BLaER1 treated with 17β-estradiol and CSF1 and Interleukin-3, amounts not matched to agents 10 nM and 100 nM (cell line): ENCODE measurements around the gene NEK1.
"Not testable (repeated sequence)": the region's sequence is repeated elsewhere in the genome, so short reads cannot be mapped to it uniquely, and the experiment has no call there.

ENCODE experiments used
- H3K27ac ChIP-seq, 11 experiments: shearing (Covaris generic); formaldehyde crosslinking; 2 replicates each; pipeline ENCODE4 v1.8.1; 2022
- H3K27me3 ChIP-seq, 11 experiments: shearing (Covaris generic); formaldehyde crosslinking; 2 replicates each; pipeline ENCODE4 v1.8.1; 2022
- H3K36me3 ChIP-seq, 11 experiments: shearing (Covaris generic); formaldehyde crosslinking; 2 replicates each; pipeline ENCODE4 v1.8.1; 2022
- H3K4me1 ChIP-seq, 10 experiments: shearing (Covaris generic); formaldehyde crosslinking; 2 replicates each; pipeline ENCODE4 v1.8.1; 2022
- H3K4me2 ChIP-seq, 11 experiments: shearing (Covaris generic); formaldehyde crosslinking; 2 replicates each; pipeline ENCODE4 v1.8.1; 2022
- H3K4me3 ChIP-seq, 10 experiments: shearing (Covaris generic); formaldehyde crosslinking; 2 replicates each; pipeline ENCODE4 v1.8.1; 2022
- H3K9ac ChIP-seq, 11 experiments: shearing (Covaris generic); formaldehyde crosslinking; 2 replicates each; pipeline ENCODE4 v1.8.1; 2022
- H3K9me3 ChIP-seq, 11 experiments: shearing (Covaris generic); formaldehyde crosslinking; replicated peaks in 1 of 11; 2 replicates each; pipeline ENCODE4 v1.8.1; 2022
- H4K20me1 ChIP-seq, 11 experiments: shearing (Covaris generic); formaldehyde crosslinking; 2 replicates each; pipeline ENCODE4 v1.8.1; 2022
- Cebpa-rat ChIP-seq, 11 experiments: shearing (Covaris generic); IDR thresholded peaks; 2 replicates each; pipeline ENCODE4 v1.8.1; 2022

NEK1 gene

DNA sequence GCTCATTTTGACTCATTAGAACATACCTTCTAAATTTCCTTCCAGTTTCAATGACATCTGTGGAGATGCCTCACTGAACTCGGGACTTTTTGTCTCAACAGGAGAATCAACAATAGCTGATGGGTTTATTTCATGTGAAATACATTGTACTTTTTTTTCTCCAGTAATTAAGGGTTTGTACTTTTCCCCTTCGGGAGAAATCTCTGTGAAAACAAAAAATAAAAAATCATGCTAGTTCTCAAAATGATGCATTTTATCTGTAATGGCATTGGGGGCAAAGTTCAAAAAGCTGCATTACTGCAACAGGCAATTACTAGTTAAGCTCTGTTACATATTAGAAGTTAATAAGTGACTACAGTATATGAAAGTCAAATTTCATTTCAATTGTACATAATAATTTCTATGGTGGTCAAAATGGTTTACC is 174.3 kb downstream of the NEK1 start:
- no peak overlapping the region for H3K9ac ChIP-seq
- no peak overlapping the region for H3K27ac ChIP-seq
- H3K9me3 ChIP-seq, result peaks cover 8 to 20% (median 15%) of the 10 kb centered on the region in 11 experiments; a peak in 20 of 22 replicates
- H3K4me1 ChIP-seq, result peaks cover 0 to 15% (median 4%) of the 10 kb centered on the region in 10 experiments; a peak in 6 of 20 replicates
- no peaks in the 10 kb centered on the region for H4K20me1 ChIP-seq
- no peak for TF ChIP-seq Cebpa-rat (IDR thresholded peaks at IDR 0.05)
- no peak overlapping the region for H3K4me3 ChIP-seq
- H3K27me3 ChIP-seq, result no peaks in the 10 kb centered on the region
- no peak overlapping the region for H3K4me2 ChIP-seq
- H3K36me3 ChIP-seq, result peaks cover 0 to 9% (median 0%) of the 10 kb centered on the region in 11 experiments; a peak in 5 of 22 replicates

DNA sequence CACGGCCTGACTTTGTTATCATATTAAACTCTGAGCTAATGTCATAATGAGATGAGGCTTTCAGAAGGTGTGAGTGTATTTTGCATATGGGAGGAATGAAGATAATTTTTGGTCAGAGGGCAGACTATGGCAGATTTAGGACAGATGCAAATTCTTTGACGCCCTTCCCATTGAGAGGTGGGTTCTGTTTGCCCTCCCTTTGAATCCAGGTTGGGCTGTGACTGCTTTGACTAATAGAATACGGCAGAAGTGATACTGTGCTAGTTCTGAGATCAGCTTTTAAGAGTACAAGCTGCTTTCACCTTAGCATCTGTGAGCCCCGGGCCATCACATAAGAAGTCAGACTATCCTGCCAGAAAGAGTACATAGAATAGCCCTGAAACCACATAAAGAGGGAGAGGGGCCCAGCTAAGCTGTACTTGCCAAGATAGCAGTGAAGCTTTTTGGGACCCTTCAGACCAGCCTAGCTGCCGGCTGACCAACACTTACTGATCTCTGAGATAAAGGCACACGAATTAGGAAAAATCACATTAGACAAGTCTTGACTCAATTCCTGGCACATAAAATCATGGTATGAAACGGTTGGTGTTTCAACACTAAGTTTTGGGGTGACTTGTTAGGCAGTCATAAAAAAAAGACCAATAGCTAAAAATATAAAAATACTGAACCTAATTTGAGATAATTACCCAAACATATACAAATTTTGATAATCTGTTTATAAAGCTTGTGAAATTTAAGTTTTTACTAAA is 174.9 kb downstream of the NEK1 start:
- Histone ChIP-seq H3K27ac (no peak overlapping the region), H3K27me3 (no peaks in the 10 kb centered on the region), H3K4me3 (no peak overlapping the region), H3K9ac (no peak overlapping the region), H3K4me1 (peaks cover 0 to 15% (median 4%) of the 10 kb centered on the region in 10 experiments; a peak in 6 of 20 replicates), H3K9me3 (peaks cover 2 to 14% (median 9%) of the 10 kb centered on the region in 11 experiments; a peak in 15 of 22 replicates), H3K4me2 (no peak overlapping the region), H3K36me3 (peaks cover 0 to 13% (median 4%) of the 10 kb centered on the region in 11 experiments; a peak in 6 of 22 replicates), H4K20me1 (no peaks in the 10 kb centered on the region)
- no peak for TF ChIP-seq Cebpa-rat (IDR thresholded peaks at IDR 0.05)

DNA sequence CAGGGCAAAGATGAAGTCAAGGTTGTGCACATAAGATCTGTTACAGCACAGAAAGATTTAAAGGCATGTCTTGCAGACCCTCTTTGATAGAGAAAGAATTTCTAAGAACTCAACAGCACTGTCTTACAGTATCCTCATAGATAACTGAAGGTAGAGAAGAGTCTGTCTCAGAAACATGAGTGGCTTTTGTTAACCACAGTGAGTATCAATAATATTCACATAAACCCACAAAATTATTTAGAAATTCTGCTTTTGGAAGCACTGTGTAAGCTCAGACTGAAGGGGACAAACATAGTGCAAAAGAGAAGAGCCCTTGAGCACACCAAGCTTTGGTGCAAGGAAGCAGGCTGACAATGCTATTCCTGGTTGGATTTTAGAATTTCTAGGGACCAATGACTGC is 175.6 kb downstream of the NEK1 start:
- Histone ChIP-seq H4K20me1 (no peaks in the 10 kb centered on the region), H3K4me2 (no peak overlapping the region), H3K4me3 (no peak overlapping the region), H3K27ac (no peak overlapping the region), H3K36me3 (peaks cover 0 to 8% (median 1%) of the 10 kb centered on the region in 11 experiments; a peak in 5 of 22 replicates), H3K9me3 (peaks cover 0 to 6% (median 1%) of the 10 kb centered on the region in 11 experiments; a peak in 9 of 22 replicates), H3K9ac (no peak overlapping the region), H3K27me3 (no peaks in the 10 kb centered on the region), H3K4me1 (peaks cover 0 to 15% (median 4%) of the 10 kb centered on the region in 10 experiments; a peak in 6 of 20 replicates)
- no peak for TF ChIP-seq Cebpa-rat (IDR thresholded peaks at IDR 0.05)

DNA sequence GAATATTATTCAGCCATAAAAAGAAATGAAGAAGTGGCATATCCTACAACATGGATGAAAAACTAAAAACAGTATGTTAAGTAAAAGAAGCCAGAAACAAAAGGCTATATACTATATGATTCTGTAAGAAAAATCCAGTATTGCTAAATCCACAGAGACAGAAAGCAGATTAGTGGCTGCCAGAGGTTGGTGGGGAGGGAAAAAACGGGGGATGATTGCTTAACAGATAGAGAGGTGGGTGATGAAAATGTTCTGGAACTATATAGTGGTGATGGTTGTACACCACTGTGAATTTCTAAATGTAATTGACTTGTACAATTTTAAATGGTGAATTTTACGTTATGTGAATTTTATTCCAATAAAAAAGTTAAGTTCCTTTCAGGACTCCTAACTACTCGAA is 184.0 kb downstream of the NEK1 start:
- H4K20me1 ChIP-seq, result no peaks in the 10 kb centered on the region
- H3K4me3 ChIP-seq, result no peak overlapping the region
- no peaks in the 10 kb centered on the region for H3K4me1 ChIP-seq
- no peak overlapping the region for H3K27ac ChIP-seq
- no peak overlapping the region for H3K9ac ChIP-seq
- TF ChIP-seq Cebpa-rat (IDR thresholded peaks at IDR 0.05), result no peak
- no peaks in the 10 kb centered on the region for H3K9me3 ChIP-seq
- no peak overlapping the region for H3K4me2 ChIP-seq
- H3K27me3 ChIP-seq, result no peaks in the 10 kb centered on the region
- H3K36me3 ChIP-seq, result peaks cover 0 to 26% (median 8%) of the 10 kb centered on the region in 11 experiments; a peak in 8 of 22 replicates

DNA sequence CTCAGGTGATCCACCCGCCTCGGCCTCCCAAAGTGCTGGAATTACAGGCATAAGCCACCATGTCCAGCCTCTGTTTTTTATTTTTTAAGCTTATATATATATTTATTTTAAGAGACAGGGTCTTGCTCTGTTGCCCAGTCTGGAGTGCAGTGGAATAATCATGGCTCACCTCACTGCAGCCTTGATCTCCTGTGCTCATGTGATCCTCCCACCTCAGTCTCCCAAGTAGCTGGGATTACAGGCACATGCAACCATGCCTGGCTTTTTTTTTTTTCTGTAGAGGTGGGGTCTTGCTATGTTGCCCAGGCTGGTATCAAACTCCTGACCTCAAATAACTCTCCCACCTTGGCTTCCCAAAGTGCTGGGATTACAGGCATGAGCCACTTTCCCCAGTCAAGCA is 184.7 kb downstream of the NEK1 start:
- H3K9me3 ChIP-seq, H3K9ac ChIP-seq, H3K4me2 ChIP-seq, H3K4me3 ChIP-seq, H3K27ac ChIP-seq, H3K4me1 ChIP-seq, H3K27me3 ChIP-seq, H4K20me1 ChIP-seq: not testable (repeated sequence)
- H3K36me3 ChIP-seq, result peaks cover 0 to 20% (median 8%) of the 10 kb centered on the region in 11 experiments; a peak in 8 of 22 replicates

DNA sequence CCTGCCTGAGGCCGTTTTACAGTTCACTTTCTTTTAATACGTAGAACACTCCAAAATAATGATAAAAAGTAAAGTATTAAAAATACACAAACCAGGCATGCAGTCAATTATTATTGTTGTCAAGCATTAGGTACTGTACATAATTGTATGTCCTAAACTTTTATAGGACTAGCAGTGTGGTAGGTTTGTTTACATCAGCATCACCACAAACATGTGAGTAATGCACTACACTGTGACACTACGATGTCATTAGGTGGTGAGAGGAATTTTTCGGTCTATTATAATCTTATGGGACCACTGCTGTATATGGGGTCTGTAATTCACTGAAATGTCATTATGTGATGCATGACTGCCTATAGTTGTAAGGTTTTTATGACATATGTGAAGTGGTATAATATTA is 192.1 kb downstream of the NEK1 start:
- Histone ChIP-seq H3K36me3 (peaks cover 0 to 14% (median 4%) of the 10 kb centered on the region in 11 experiments; a peak in 7 of 22 replicates), H3K4me2 (no peak overlapping the region), H3K9ac (no peak overlapping the region), H3K4me3 (no peak overlapping the region), H3K27me3 (no peaks in the 10 kb centered on the region), H3K4me1 (no peaks in the 10 kb centered on the region), H3K27ac (no peak overlapping the region), H4K20me1 (no peaks in the 10 kb centered on the region), H3K9me3 (no peaks in the 10 kb centered on the region)
- TF ChIP-seq Cebpa-rat (IDR thresholded peaks at IDR 0.05), result no peak

GRCh38 chr4:169418846-169419245 is 193.5 kb downstream of the NEK1 start:
- no peak overlapping the region for H3K4me2 ChIP-seq
- no peaks in the 10 kb centered on the region for H3K27me3 ChIP-seq
- H3K4me3 ChIP-seq, result no peak overlapping the region
- no peaks in the 10 kb centered on the region for H4K20me1 ChIP-seq
- no peaks in the 10 kb centered on the region for H3K9me3 ChIP-seq
- H3K36me3 ChIP-seq, result no peaks in the 10 kb centered on the region; a peak in 2 of 22 replicates
- H3K27ac ChIP-seq, result no peak overlapping the region
- no peaks in the 10 kb centered on the region for H3K4me1 ChIP-seq
- no peak for TF ChIP-seq Cebpa-rat (IDR thresholded peaks at IDR 0.05)
- no peak overlapping the region for H3K9ac ChIP-seq

GRCh38 chr4:169417629-169418282 is 194.6 kb downstream of the NEK1 start:
- H3K4me1 ChIP-seq, result no peaks in the 10 kb centered on the region
- H3K9ac ChIP-seq, result no peak overlapping the region
- no peaks in the 10 kb centered on the region for H3K27me3 ChIP-seq
- no peaks in the 10 kb centered on the region for H3K9me3 ChIP-seq
- no peaks in the 10 kb centered on the region for H4K20me1 ChIP-seq
- no peak for TF ChIP-seq Cebpa-rat (IDR thresholded peaks at IDR 0.05)
- H3K27ac ChIP-seq, result no peak overlapping the region
- no peak overlapping the region for H3K4me3 ChIP-seq
- no peak overlapping the region for H3K4me2 ChIP-seq
- no peaks in the 10 kb centered on the region; a peak in 1 of 22 replicates for H3K36me3 ChIP-seq

GRCh38 chr4:169416997-169417396 is 195.4 kb downstream of the NEK1 start:
- H3K4me1 ChIP-seq, result peaks cover 0 to 1% (median 0%) of the 10 kb centered on the region in 10 experiments; a peak in 1 of 20 replicates
- H3K4me2 ChIP-seq, result no peak overlapping the region
- no peaks in the 10 kb centered on the region; a peak in 1 of 22 replicates for H3K36me3 ChIP-seq
- no peaks in the 10 kb centered on the region for H3K9me3 ChIP-seq
- H3K27ac ChIP-seq, result no peak overlapping the region
- no peak overlapping the region for H3K4me3 ChIP-seq
- no peak for TF ChIP-seq Cebpa-rat (IDR thresholded peaks at IDR 0.05)
- no peak overlapping the region for H3K9ac ChIP-seq
- H3K27me3 ChIP-seq, result peaks cover 0 to 4% (median 0%) of the 10 kb centered on the region in 11 experiments; a peak in 1 of 22 replicates
- H4K20me1 ChIP-seq, result no peaks in the 10 kb centered on the region
